ENCODE results near the gene GPR146.

The GPR146 gene

GRCh38 chr7:1012004-1012715 lies 32.2 kb upstream of the GPR146 start:
- DNase-seq = no peak

- DNase-seq = no peak
Measured at GRCh38 chr7:1012716-1013095, 31.6 kb upstream of the GPR146 start.

GRCh38 chr7:1013581-1013980 lies 30.8 kb upstream of the GPR146 start:
- DNase-seq = no peak

- no peak for DNase-seq
Measured at GRCh38 chr7:1014681-1015080, 29.7 kb upstream of the GPR146 start.

GRCh38 chr7:1015196-1016121 lies 28.9 kb upstream of the GPR146 start:
- DNase-seq = no peak

- DNase-seq = no peak
Measured at GRCh38 chr7:1016577-1017531, 27.5 kb upstream of the GPR146 start.

GRCh38 chr7:1017586-1018333 lies 26.6 kb upstream of the GPR146 start:
- DNase-seq = no peak

- DNase-seq = no peak
Measured at GRCh38 chr7:1018334-1018695, 26.0 kb upstream of the GPR146 start.

- DNase-seq = no peak
Measured at GRCh38 chr7:1019255-1019785, 25.0 kb upstream of the GPR146 start.

GRCh38 chr7:1019789-1020610 lies 24.3 kb upstream of the GPR146 start:
- DNase-seq = no peak

GRCh38 chr7:1020849-1021251 lies 23.5 kb upstream of the GPR146 start:
- no peak for DNase-seq

GRCh38 chr7:1021366-1021765 lies 23.0 kb upstream of the GPR146 start:
- DNase-seq = no peak

GRCh38 chr7:1021931-1022330 lies 22.4 kb upstream of the GPR146 start:
- no peak for DNase-seq

- no peak for DNase-seq
Measured at GRCh38 chr7:1022356-1022755, 22.0 kb upstream of the GPR146 start.

GRCh38 chr7:1022801-1023465 lies 21.4 kb upstream of the GPR146 start:
- DNase-seq = no peak

- DNase-seq = no peak
Measured at GRCh38 chr7:1024331-1024841, 20.0 kb upstream of the GPR146 start.

GRCh38 chr7:1024876-1025742 lies 19.2 kb upstream of the GPR146 start:
- DNase-seq = no peak

GRCh38 chr7:1025743-1026581 lies 18.4 kb upstream of the GPR146 start:
- no peak for DNase-seq

All from activated T-cell treated with anti-CD3 and anti-CD28 coated beads for 4 hours (primary cell).